Colonic mucosa (tissue), 4 donors: ENCODE results near the gene FOXD2. TPM values are rescaled to one million over a fixed set of nuclear protein-coding genes. Genes with fewer than 3 reads are reported as not detected.
"Not testable (repeated sequence)": the region's sequence is repeated elsewhere in the genome, so short reads cannot be mapped to it uniquely, and the experiment has no call there.

Source experiments
- DNase-seq: peaks from one replicate; pipeline ENCODE4 v3.0.0-alpha.2; 2020
- H3K27ac ChIP-seq: fragments of 200-600 bp; one replicate; pipeline ENCODE4 v1.8.0; 2021
- H3K27me3 ChIP-seq: fragments of 200-600 bp; one replicate; pipeline ENCODE4 v1.8.0; 2021
- H3K36me3 ChIP-seq: fragments of 200-600 bp; one replicate; pipeline ENCODE4 v1.8.0; 2021
- H3K4me1 ChIP-seq: fragments of 200-600 bp; one replicate; pipeline ENCODE4 v1.8.0; 2021; ENCODE audit warnings: mild to moderate bottlenecking
- H3K4me3 ChIP-seq: fragments of 200-600 bp; one replicate; pipeline ENCODE4 v1.8.0; 2021
- H3K9ac ChIP-seq, 2 donors: one replicate each; pipeline ENCODE4 v1.7.0; 2013; ENCODE audit warnings: control low read depth in 2 of 2, low read depth in 2 of 2, low read length in 2 of 2
- H3K9me3 ChIP-seq: fragments of 200-600 bp; one replicate; pipeline ENCODE4 v1.8.0; 2021
- intact Hi-C: fragments of 100-400 bp; cut with DNase I; formaldehyde crosslinking; loops from one replicate; pipeline ENCODE4 v1.14.1; 2022
- total RNA-seq, 2 donors: library from RNA; stranded (reverse); fragmentation: NEBNext Ultra II Directional in 1 of 2; extraction: Animal tissue kit (Norgen Biotek cat#: 25700) in 1 of 2; gene quantifications; one replicate each; pipeline ENCODE4 v1.2.1, GENCODE V29; 2021
- TF ChIP-seq, protein P1 (sequence below): fragments of 200-600 bp; IDR thresholded peaks from one replicate; pipeline ENCODE4 v1.8.0; 2022; ENCODE audit warnings: antibody characterized with exemption, mild to moderate bottlenecking
- donor health status: healthy.
- donor health status: DM: no; HTN: no; CAD: no.
- donor health status: DM: no; HTN: no; CAD: no.

FOXD2 gene
- total RNA-seq, 2 donors from 2014 or later: 22.5 to 25.1 TPM

GRCh38 chr1:47450606-47451005 lies 12.8 kb downstream of the FOXD2 start:
- TF ChIP-seq, protein P1, sequence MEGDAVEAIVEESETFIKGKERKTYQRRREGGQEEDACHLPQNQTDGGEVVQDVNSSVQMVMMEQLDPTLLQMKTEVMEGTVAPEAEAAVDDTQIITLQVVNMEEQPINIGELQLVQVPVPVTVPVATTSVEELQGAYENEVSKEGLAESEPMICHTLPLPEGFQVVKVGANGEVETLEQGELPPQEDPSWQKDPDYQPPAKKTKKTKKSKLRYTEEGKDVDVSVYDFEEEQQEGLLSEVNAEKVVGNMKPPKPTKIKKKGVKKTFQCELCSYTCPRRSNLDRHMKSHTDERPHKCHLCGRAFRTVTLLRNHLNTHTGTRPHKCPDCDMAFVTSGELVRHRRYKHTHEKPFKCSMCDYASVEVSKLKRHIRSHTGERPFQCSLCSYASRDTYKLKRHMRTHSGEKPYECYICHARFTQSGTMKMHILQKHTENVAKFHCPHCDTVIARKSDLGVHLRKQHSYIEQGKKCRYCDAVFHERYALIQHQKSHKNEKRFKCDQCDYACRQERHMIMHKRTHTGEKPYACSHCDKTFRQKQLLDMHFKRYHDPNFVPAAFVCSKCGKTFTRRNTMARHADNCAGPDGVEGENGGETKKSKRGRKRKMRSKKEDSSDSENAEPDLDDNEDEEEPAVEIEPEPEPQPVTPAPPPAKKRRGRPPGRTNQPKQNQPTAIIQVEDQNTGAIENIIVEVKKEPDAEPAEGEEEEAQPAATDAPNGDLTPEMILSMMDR: no peak
- H3K27me3 ChIP-seq: peaks cover 14% of the 10 kb centered on the region
- DNase-seq: no peak
- H3K36me3 ChIP-seq: no peaks in the 10 kb centered on the region
- no peak overlapping the region for H3K4me3 ChIP-seq
- no peak overlapping the region for H3K9ac ChIP-seq
- H3K27ac ChIP-seq: no peak overlapping the region
- no peaks in the 10 kb centered on the region for H3K9me3 ChIP-seq
- H3K4me1 ChIP-seq: peaks cover 5% of the 10 kb centered on the region
- intact Hi-C loops: no loop called here

- TF ChIP-seq, protein P1: no peak
- peaks cover 5% of the 10 kb centered on the region for H3K27me3 ChIP-seq
- H3K36me3 ChIP-seq: no peaks in the 10 kb centered on the region
- no peak overlapping the region for H3K4me3 ChIP-seq
- no peaks in the 10 kb centered on the region for H3K4me1 ChIP-seq
- H3K9me3 ChIP-seq: no peaks in the 10 kb centered on the region
- no peak for DNase-seq
- no peak overlapping the region for H3K9ac ChIP-seq
- no peak overlapping the region for H3K27ac ChIP-seq
- intact Hi-C loops: no loop called here
Measured at GRCh38 chr1:47452426-47452825, 14.6 kb downstream of the FOXD2 start.

DNA sequence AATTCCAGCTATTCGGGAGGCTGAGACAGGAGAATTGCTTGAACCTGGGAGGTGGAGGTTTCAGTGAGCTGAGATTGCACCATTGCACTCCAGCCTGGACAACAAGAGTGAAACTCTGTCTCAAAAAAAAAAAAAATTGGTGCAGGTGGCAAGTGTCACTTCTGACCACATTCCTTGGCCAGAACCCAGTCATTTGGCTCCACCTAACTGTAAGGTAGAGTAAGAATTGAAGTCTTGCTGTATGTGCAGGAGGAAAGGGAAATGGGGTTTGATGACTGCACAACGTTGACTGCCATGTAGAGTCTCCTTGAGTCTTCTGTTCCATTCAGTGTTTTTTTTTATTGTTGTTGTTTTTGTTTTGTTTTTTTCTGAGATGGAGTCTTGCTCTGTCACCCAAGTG lies 16.1 kb downstream of the FOXD2 start:
- DNase-seq, H3K27ac ChIP-seq, H3K4me3 ChIP-seq, H3K9me3 ChIP-seq, H3K27me3 ChIP-seq, H3K36me3 ChIP-seq, H3K9ac ChIP-seq, H3K4me1 ChIP-seq, intact Hi-C loops: not testable (repeated sequence)

DNA sequence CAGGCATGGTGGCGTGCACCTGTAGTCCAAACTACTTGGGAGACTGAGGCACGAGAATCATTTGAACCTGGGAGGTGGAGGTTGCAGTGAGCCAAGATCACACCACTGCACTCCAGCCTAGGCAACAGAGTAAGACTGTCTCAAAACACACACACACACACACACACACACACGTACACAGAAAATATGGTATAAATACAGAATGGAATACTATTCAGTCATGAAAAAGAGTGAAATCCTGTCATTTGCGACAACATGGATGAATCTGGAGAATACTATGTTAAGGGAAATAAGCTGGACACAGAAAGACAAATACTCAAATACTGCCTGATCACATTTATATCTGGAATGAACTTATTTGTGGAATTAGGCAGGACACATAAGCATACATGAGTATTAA lies 18.4 kb downstream of the FOXD2 start:
- TF ChIP-seq, protein P1: no peak
- Histone ChIP-seq H3K4me1 (no peaks in the 10 kb centered on the region), H3K27me3 (no peaks in the 10 kb centered on the region), H3K36me3 (no peaks in the 10 kb centered on the region), H3K27ac (no peak overlapping the region), H3K9me3 (no peaks in the 10 kb centered on the region), H3K9ac (no peak overlapping the region), H3K4me3 (no peak overlapping the region)
- intact Hi-C loops: no loop called here
- no peak for DNase-seq

- H3K27ac ChIP-seq, H3K9me3 ChIP-seq, intact Hi-C loops, H3K4me1 ChIP-seq, H3K4me3 ChIP-seq, H3K9ac ChIP-seq, H3K27me3 ChIP-seq, H3K36me3 ChIP-seq, DNase-seq: not testable (repeated sequence)
Measured at GRCh38 chr1:47457547-47457946, 19.7 kb downstream of the FOXD2 start.

DNA sequence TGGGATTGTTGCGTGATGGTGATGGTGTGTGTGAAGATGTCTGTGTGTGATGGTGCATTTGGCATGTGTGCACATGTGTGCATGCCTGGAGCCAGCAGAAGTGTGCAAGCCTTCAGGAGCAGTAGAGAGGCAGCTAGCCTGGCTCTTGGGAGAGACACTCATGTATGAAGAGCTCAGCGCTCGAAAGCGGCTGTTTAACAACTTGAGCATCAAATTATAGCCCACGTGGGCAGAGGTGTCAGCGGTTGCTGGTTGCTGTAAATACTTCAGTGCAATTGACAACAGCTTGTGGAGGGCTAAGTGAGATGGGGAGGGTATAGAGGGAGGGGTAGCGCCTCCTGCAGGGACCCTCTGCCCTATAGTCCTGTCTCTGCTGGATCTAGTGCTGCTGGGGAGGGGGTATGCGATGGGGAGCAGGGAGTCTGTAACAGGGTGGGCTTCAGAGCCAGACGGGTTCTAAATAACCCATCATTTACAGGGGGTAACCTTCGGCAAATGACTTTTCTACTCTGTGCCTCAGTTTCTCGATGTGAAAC lies 21.5 kb downstream of the FOXD2 start:
- H3K4me1 ChIP-seq: no peaks in the 10 kb centered on the region
- TF ChIP-seq, protein P1: no peak
- intact Hi-C loops: no loop called here
- H3K27ac ChIP-seq: no peak overlapping the region
- H3K9me3 ChIP-seq: no peaks in the 10 kb centered on the region
- H3K36me3 ChIP-seq: no peaks in the 10 kb centered on the region
- H3K4me3 ChIP-seq: no peak overlapping the region
- no peak for DNase-seq
- no peak overlapping the region for H3K9ac ChIP-seq
- H3K27me3 ChIP-seq: no peaks in the 10 kb centered on the region
